GM12801 (cell line): ENCODE measurements around the gene GLT1D1.

Experiments used
- TF ChIP-seq, protein P1 (sequence below): IDR thresholded peaks from one replicate; pipeline ENCODE4 v1.5.1; 2011; ENCODE audit warnings: control low read depth; ENCODE audit not compliant: insufficient read length; ENCODE audit errors: extremely low read depth

Gene GLT1D1

DNA sequence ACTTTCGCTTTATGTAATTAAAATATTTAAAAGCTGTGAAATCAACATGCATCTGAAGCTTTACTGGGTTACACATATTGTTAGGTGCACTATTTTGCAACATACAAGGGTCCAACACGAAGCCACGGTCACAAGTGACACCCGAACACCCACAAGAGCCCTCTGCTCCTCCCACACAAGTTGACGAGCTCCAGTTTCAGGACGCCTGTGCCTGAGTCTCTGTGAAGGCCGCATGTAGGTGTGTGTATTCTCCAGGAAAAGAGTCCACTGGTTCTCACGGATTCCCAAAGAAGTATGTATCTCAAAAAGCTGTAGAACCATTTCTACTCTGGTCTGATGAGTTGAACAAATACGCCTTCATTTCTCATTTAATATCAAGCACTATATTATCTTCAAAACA is 41.5 kb upstream of the GLT1D1 start:
- TF ChIP-seq, protein P1, sequence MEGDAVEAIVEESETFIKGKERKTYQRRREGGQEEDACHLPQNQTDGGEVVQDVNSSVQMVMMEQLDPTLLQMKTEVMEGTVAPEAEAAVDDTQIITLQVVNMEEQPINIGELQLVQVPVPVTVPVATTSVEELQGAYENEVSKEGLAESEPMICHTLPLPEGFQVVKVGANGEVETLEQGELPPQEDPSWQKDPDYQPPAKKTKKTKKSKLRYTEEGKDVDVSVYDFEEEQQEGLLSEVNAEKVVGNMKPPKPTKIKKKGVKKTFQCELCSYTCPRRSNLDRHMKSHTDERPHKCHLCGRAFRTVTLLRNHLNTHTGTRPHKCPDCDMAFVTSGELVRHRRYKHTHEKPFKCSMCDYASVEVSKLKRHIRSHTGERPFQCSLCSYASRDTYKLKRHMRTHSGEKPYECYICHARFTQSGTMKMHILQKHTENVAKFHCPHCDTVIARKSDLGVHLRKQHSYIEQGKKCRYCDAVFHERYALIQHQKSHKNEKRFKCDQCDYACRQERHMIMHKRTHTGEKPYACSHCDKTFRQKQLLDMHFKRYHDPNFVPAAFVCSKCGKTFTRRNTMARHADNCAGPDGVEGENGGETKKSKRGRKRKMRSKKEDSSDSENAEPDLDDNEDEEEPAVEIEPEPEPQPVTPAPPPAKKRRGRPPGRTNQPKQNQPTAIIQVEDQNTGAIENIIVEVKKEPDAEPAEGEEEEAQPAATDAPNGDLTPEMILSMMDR = no peak

DNA sequence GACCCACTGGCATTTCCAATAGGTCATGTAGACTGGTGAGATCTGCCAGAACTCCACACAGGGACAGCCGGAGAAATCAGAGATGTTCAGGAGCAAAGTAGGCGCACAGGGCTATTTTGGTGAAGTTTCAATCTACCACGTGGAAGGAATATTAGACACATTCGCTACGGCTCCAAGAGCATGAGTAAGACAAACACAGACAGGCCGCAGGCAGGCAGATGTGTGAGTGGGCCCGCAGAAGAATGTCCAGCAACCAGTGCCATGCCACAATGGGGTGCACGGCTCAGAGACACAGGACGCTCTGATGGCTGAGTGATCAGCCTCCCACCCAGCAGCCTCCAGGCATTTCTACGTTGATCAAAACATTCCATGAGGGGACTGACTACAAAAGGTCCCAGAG is 39.9 kb upstream of the GLT1D1 start:
- TF ChIP-seq, protein P1 = no peak

DNA sequence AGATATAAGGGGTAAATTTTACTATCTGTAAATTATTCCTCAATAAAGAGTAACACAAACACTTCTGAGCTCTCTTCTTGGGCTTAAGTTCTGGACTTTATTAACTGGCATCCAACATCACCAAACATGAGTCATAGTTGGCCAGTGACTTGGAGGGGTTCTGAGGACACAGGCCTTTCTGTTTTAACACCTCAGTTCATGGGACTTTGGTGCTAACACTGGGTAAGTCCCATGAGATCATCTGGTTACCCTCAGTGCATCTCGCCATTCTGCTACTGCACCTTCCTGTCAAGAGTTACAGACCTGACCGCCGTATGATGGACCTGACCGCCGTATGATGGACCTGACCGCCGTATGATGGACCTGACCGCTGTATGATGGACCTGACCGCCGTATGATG is 39.4 kb upstream of the GLT1D1 start:
- TF ChIP-seq, protein P1 = no peak

DNA sequence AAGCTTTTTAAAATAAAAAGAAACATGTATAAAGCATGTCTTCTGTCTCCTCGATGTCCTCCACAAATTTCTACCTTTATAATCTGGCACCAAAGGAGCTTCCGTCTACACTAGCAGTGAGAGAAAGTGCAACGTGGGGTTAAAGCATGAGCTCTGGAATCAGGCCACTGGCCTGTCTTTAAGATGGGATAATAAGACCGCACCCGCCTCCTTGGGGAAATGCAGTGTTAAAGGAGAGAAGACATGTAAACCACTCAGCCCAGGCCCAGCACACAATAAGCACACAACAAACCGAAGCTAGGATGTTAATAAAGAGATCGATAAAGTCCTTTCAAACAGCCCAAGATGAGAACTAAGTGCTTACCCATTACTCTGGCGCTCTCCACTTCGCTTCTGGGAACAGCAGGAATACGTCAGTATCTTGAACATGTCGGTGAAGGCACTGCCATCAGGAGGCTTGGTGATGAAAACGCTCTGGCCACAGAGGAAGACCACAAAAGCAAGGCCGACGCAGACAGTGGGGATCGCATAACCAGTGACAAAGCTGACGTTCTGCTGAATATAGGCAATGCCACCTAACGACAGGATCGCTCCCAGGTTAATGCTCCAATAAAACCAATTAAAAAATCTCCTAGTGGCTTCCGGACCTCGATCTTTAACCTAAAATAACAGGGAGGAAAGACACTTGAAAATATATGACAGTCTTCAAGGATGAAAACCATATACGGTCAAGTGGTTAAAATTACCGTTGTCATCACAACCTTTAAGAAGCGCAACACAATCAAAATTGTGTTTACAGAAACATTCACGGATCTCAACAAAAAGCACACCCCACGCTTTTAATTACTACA is 38.6 kb upstream of the GLT1D1 start:
- TF ChIP-seq, protein P1 = no peak

DNA sequence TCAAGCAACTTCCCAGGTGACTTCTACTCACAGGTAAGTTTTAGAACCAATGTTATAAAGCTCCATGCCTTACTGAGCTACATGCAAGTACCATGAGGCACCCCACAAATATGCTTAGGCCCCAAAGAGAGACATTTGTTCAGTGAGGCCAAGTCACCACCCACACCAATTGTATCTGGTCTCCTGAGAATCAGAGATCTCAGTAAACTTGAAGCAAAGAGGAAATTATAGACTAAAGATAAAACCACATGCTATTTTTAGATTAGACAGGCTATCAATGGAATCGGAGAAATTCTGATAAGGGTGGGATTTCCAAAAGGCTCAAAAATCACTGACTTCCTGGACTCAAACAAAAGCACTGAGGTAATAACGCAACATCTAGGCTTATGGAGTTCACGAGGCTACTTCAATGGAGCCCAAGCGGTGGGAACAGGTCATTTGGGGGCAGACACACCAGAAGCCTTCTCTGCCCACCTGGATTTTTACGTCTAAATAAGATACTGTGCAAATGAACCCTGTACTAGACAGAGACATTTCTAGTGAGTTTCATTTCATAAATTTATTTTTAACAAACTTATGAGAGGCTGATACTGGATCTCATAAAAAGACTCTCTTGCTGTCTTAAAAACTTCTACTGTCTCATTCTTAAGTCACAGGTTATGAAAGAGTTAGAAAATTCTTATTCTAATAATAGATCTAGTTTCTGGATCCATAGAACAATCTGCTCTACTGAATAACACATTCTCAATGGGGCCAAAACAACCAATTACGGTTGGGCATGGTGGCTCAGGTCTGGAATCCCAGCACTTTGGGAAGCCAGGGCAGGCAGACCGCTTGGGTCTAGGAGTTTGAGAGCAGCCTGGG is 37.3 kb upstream of the GLT1D1 start:
- TF ChIP-seq, protein P1 = no peak

DNA sequence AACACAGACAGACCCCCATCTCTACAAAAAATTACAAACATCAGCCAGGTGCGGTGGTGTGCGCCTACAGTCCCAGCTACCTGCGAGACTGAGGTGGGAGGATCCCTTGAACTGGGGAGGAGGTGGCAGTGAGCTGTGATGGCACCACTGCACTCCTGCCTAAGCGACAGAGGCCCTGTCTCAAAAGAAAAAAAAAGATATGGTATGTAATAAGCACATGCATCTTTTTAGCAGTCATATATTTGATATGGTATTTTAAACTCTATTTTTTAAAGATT is 36.7 kb upstream of the GLT1D1 start:
- TF ChIP-seq, protein P1 = no peak

DNA sequence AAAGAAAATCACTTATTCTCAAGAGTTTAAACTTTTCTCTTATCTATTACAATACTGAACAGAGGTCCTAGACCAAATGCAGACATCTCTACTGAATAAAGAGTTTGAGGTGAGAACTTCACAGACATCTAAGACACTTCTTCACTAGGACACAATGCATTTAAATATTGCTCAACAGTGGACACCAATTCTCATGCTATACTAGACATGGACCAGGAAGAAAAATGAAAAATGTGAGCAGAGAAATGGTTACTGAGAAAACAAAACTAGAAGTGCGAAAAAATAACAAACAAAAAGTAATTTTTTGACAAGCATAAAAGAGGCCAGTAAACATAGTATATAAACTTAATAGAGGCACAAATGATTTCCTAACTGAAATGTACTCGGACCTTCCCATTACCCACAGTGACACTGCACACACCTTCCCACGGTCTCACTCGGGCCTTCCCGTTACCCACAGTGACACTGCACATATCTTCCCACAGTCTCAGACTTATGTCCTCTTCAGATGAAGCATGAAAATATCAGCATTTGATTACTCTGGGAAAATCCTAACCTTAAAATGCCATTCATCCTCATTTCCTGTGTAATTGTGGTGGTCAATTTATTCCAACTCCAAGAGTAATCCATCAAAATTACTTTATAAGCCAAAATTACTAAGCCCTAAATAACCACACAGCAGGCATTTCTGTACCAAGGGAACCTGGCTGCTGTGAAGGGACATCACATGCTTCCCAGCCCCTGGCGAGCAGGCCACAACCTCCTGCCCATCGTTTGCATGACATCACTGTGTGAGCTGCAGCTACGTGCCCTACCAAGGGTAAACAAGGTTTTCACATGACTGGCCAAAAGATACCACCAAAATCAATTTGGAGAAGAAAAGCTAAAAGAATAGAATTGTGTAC is 35.9 kb upstream of the GLT1D1 start:
- TF ChIP-seq, protein P1 = no peak
